SK-N-SH treated with all-trans-retinoic acid at 6 μM for 48 hours (cell line): ENCODE data around the gene MVB12B.

Source experiments
- ATAC-seq: fragments of 200-7000 bp; cut with Tn5 transposase; 3 replicates; pipeline ENCODE4 v1.9.1; 2020; ENCODE audit warnings: mild to moderate bottlenecking, moderate library complexity
- ARNTL ChIP-seq: fragments of 450-650 bp; formaldehyde crosslinking; IDR thresholded peaks from 2 replicates; pipeline ENCODE4 v1.5.0; 2020; ENCODE audit warnings: low read depth, mild to moderate bottlenecking, moderate library complexity, borderline replicate concordance
- BACH2 ChIP-seq: fragments of 250-450 bp; sonication (Bioruptor Pico); IDR thresholded peaks from 2 replicates; pipeline ENCODE4 v1.9.0; 2021; ENCODE audit warnings: mild to moderate bottlenecking, borderline replicate concordance
- CSDC2 ChIP-seq: fragments of 250-450 bp; sonication (Bioruptor Pico); IDR thresholded peaks from 2 replicates; pipeline ENCODE4 v1.5.0; 2020; ENCODE audit warnings: mild to moderate bottlenecking, moderate library complexity
- ESRRG ChIP-seq: fragments of 250-450 bp; sonication (Bioruptor Pico); IDR thresholded peaks from 2 replicates; pipeline ENCODE4 v1.6.1; 2021; ENCODE audit warnings: mild to moderate bottlenecking
- GLIS3 ChIP-seq: fragments of 250-450 bp; sonication (Bioruptor Pico); IDR thresholded peaks from 2 replicates; pipeline ENCODE4 v1.5.0; 2020; ENCODE audit warnings: mild to moderate bottlenecking, moderate library complexity
- ISL1 ChIP-seq: fragments of 250-450 bp; sonication (Bioruptor Pico); IDR thresholded peaks from 2 replicates; pipeline ENCODE4 v2.1.2; 2022; ENCODE audit warnings: mild to moderate bottlenecking, moderate library complexity
- PPARA ChIP-seq: fragments of 250-450 bp; sonication (Bioruptor Pico); IDR thresholded peaks from 2 replicates; pipeline ENCODE4 v1.5.0; 2020; ENCODE audit warnings: mild to moderate bottlenecking, borderline replicate concordance
- RARB ChIP-seq: fragments of 250-450 bp; sonication (Bioruptor Pico); IDR thresholded peaks from 2 replicates; pipeline ENCODE4 v1.8.0; 2021; ENCODE audit warnings: mild to moderate bottlenecking, moderate library complexity
- SNAI2 ChIP-seq: fragments of 250-450 bp; sonication (Bioruptor Pico); IDR thresholded peaks from 2 replicates; pipeline ENCODE4 v1.5.0; 2020; ENCODE audit warnings: mild to moderate bottlenecking, moderate library complexity
- TCF4 ChIP-seq: fragments of 250-450 bp; sonication (Bioruptor Pico); IDR thresholded peaks from 2 replicates; pipeline ENCODE4 v1.8.0; 2021; ENCODE audit warnings: mild to moderate bottlenecking, moderate library complexity, borderline replicate concordance
- TOX ChIP-seq: fragments of 250-450 bp; sonication (Bioruptor Pico); IDR thresholded peaks from 2 replicates; pipeline ENCODE4 v1.8.0; 2021; ENCODE audit warnings: mild to moderate bottlenecking, moderate library complexity, borderline replicate concordance
- ZC3H10 ChIP-seq: fragments of 250-450 bp; sonication (Bioruptor Pico); IDR thresholded peaks from 2 replicates; pipeline ENCODE4 v1.5.1; 2021; ENCODE audit warnings: mild to moderate bottlenecking, moderate library complexity
- ZFP3 ChIP-seq: fragments of 250-450 bp; sonication (Bioruptor Pico); IDR thresholded peaks from 2 replicates; pipeline ENCODE4 v1.5.0; 2020; ENCODE audit warnings: mild to moderate bottlenecking, moderate library complexity
- ZFP30 ChIP-seq: fragments of 450-650 bp; formaldehyde crosslinking; IDR thresholded peaks from 2 replicates; pipeline ENCODE4 v1.5.0; 2022; ENCODE audit warnings: mild to moderate bottlenecking, moderate library complexity
- ZNF565 ChIP-seq: fragments of 450-650 bp; formaldehyde crosslinking; conservative IDR thresholded peaks from 2 replicates; pipeline ENCODE4 v1.5.0; 2020; ENCODE audit warnings: low read depth, mild to moderate bottlenecking, moderate library complexity
- ZNF8 ChIP-seq: fragments of 450-650 bp; formaldehyde crosslinking; IDR thresholded peaks from 2 replicates; pipeline ENCODE4 v1.5.0; 2020; ENCODE audit warnings: mild to moderate bottlenecking, moderate library complexity
- TF ChIP-seq, protein P1 (sequence below): fragments of 250-450 bp; sonication (Bioruptor Pico); IDR thresholded peaks from 2 replicates; pipeline ENCODE4 v1.8.0; 2020; ENCODE audit warnings: mild to moderate bottlenecking, moderate library complexity, borderline replicate concordance
- TF ChIP-seq, protein P2 (sequence below): fragments of 250-450 bp; sonication (Bioruptor Pico); IDR thresholded peaks from 2 replicates; pipeline ENCODE4 v1.8.0; 2021; ENCODE audit warnings: low read depth, mild to moderate bottlenecking, moderate library complexity, borderline replicate concordance
- TF ChIP-seq, protein P3 (sequence below): fragments of 250-450 bp; sonication (Bioruptor Pico); IDR thresholded peaks from 2 replicates; pipeline ENCODE4 v1.5.1; 2021; ENCODE audit warnings: mild to moderate bottlenecking, moderate library complexity
- TF ChIP-seq, protein P4 (sequence below): fragments of 250-450 bp; sonication (Bioruptor Pico); IDR thresholded peaks from 2 replicates; pipeline ENCODE4 v1.5.0; 2020; ENCODE audit warnings: mild to moderate bottlenecking, moderate library complexity

MVB12B gene

DNA sequence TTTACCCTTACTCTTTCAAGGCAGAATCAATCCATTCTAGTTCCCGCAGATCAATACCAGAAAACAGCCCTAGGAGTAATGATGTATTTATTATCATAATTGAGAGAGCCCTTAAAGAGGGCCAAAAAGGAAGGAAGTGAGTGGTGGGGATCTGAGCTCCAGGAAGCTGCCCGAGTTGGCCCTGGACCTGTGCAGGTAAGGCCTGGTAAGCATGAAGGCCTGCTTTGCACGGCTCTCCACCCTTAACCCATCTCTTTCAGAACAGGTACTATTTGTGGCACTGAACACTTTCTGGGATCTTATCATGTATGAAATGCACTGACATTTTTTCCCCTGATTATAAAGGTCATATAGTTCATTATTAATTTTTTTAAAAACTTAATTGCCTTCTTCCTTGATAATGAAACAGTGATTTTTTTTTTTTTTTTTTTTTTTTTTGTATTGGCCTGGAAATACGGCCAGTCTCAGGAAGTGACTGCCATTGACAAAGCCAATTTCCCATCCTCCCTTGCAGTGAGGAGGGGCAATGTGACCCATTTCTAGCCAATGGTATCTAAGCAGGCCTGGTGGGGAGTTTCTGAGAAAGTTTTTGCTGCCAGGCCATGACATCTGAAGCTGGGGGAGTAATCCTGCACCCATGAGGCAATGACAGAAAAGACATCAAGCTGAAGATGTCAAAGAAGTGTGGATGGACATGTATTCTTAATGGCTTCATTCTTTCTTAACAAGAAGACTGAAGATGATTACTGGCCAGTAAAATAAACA is 6.3 kb upstream of the MVB12B start (continued):
- TF ChIP-seq ZFP3 (CRISPR knock-in tag), result no peak
- TF ChIP-seq ISL1 (CRISPR knock-in tag), result no peak
- no peak for TF ChIP-seq SNAI2 (CRISPR knock-in tag)
- no peak for TF ChIP-seq ESRRG
- no peak for TF ChIP-seq ZC3H10
- no peak for TF ChIP-seq ARNTL (CRISPR knock-in tag)
- TF ChIP-seq, protein P1, sequence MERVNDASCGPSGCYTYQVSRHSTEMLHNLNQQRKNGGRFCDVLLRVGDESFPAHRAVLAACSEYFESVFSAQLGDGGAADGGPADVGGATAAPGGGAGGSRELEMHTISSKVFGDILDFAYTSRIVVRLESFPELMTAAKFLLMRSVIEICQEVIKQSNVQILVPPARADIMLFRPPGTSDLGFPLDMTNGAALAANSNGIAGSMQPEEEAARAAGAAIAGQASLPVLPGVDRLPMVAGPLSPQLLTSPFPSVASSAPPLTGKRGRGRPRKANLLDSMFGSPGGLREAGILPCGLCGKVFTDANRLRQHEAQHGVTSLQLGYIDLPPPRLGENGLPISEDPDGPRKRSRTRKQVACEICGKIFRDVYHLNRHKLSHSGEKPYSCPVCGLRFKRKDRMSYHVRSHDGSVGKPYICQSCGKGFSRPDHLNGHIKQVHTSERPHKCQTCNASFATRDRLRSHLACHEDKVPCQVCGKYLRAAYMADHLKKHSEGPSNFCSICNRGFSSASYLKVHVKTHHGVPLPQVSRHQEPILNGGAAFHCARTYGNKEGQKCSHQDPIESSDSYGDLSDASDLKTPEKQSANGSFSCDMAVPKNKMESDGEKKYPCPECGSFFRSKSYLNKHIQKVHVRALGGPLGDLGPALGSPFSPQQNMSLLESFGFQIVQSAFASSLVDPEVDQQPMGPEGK, result no peak
- no peak for TF ChIP-seq GLIS3 (CRISPR knock-in tag)
- TF ChIP-seq ZFP30 (CRISPR knock-in tag), result no peak
- TF ChIP-seq PPARA (CRISPR knock-in tag), result no peak
- no peak for TF ChIP-seq ZNF8 (CRISPR knock-in tag)
- TF ChIP-seq, protein P2, sequence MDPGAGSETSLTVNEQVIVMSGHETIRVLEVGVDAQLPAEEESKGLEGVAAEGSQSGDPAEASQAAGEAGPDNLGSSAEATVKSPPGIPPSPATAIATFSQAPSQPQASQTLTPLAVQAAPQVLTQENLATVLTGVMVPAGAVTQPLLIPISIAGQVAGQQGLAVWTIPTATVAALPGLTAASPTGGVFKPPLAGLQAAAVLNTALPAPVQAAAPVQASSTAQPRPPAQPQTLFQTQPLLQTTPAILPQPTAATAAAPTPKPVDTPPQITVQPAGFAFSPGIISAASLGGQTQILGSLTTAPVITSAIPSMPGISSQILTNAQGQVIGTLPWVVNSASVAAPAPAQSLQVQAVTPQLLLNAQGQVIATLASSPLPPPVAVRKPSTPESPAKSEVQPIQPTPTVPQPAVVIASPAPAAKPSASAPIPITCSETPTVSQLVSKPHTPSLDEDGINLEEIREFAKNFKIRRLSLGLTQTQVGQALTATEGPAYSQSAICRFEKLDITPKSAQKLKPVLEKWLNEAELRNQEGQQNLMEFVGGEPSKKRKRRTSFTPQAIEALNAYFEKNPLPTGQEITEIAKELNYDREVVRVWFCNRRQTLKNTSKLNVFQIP, result no peak
- TF ChIP-seq, all 23 proteins: peak for 0

DNA sequence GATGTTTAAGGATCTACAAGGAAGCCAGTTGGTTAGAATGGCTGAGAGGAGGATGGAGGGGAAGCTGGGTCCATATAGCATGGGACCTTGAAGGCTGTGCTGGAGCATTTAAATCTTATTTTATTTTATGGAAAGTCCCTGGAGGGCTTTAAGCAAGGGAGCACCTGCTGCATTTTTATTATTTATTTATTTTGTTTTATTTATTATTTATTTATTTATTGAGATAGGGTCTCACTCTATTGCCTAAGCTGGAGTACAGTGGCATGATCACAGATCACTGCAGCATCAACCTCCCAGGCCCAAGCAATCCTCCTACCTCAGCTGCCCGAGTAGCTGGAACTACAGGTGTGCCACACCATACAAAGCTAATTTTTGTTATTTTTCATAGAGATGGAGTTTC is 4.9 kb upstream of the MVB12B start:
- TF ChIP-seq BACH2 (CRISPR knock-in tag), result no peak
- TF ChIP-seq RARB (CRISPR knock-in tag), result no peak
- TF ChIP-seq CSDC2 (CRISPR knock-in tag), result no peak
- TF ChIP-seq ESRRG, result no peak
- no peak for TF ChIP-seq ZFP3 (CRISPR knock-in tag)
- no peak for TF ChIP-seq SNAI2 (CRISPR knock-in tag)
- TF ChIP-seq ZNF565 (CRISPR knock-in tag), result no peak
- no peak for TF ChIP-seq ARNTL (CRISPR knock-in tag)
- TF ChIP-seq, protein P1, result no peak
- TF ChIP-seq ISL1 (CRISPR knock-in tag), result no peak
- no peak for TF ChIP-seq ZC3H10
- no peak for TF ChIP-seq TOX (CRISPR knock-in tag)
- no peak for TF ChIP-seq GLIS3 (CRISPR knock-in tag)
- TF ChIP-seq, protein P2, result no peak
- TF ChIP-seq ZNF8 (CRISPR knock-in tag), result no peak
- TF ChIP-seq, protein P3, sequence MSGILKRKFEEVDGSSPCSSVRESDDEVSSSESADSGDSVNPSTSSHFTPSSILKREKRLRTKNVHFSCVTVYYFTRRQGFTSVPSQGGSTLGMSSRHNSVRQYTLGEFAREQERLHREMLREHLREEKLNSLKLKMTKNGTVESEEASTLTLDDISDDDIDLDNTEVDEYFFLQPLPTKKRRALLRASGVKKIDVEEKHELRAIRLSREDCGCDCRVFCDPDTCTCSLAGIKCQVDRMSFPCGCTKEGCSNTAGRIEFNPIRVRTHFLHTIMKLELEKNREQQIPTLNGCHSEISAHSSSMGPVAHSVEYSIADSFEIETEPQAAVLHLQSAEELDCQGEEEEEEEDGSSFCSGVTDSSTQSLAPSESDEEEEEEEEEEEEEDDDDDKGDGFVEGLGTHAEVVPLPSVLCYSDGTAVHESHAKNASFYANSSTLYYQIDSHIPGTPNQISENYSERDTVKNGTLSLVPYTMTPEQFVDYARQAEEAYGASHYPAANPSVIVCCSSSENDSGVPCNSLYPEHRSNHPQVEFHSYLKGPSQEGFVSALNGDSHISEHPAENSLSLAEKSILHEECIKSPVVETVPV (CRISPR knock-in tag), result no peak
- TF ChIP-seq, protein P4, sequence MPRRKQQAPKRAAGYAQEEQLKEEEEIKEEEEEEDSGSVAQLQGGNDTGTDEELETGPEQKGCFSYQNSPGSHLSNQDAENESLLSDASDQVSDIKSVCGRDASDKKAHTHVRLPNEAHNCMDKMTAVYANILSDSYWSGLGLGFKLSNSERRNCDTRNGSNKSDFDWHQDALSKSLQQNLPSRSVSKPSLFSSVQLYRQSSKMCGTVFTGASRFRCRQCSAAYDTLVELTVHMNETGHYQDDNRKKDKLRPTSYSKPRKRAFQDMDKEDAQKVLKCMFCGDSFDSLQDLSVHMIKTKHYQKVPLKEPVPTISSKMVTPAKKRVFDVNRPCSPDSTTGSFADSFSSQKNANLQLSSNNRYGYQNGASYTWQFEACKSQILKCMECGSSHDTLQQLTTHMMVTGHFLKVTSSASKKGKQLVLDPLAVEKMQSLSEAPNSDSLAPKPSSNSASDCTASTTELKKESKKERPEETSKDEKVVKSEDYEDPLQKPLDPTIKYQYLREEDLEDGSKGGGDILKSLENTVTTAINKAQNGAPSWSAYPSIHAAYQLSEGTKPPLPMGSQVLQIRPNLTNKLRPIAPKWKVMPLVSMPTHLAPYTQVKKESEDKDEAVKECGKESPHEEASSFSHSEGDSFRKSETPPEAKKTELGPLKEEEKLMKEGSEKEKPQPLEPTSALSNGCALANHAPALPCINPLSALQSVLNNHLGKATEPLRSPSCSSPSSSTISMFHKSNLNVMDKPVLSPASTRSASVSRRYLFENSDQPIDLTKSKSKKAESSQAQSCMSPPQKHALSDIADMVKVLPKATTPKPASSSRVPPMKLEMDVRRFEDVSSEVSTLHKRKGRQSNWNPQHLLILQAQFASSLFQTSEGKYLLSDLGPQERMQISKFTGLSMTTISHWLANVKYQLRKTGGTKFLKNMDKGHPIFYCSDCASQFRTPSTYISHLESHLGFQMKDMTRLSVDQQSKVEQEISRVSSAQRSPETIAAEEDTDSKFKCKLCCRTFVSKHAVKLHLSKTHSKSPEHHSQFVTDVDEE, result no peak
- TF ChIP-seq TCF4 (CRISPR knock-in tag), result no peak
- ATAC-seq, result no peak
